Keratinocyte (primary cell): ENCODE measurements around the gene SAG. TPM values are rescaled to one million over a fixed set of nuclear protein-coding genes. Genes with fewer than 3 reads are reported as not detected.

Experiments used
- DNase-seq: peaks from one replicate; pipeline ENCODE4 v3.0.0-alpha.2; 2011; ENCODE audit warnings: low read depth, missing footprints, low spot score
- FAIRE-seq: peaks from 2 replicates; lab custom pipeline; 2011; peaks lifted over from hg19 to GRCh38; lab: Jason Lieb, UNC
- H2AFZ ChIP-seq: 2 replicates; pipeline ENCODE4 v1.6.0; 2012; ENCODE audit warnings: low read length, control low read depth, inconsistent platforms; ENCODE audit not compliant: control insufficient read depth
- H3K27ac ChIP-seq: 2 replicates; pipeline ENCODE4 v1.5.1; 2011; ENCODE audit warnings: low read length; ENCODE audit not compliant: control insufficient read depth, insufficient read depth
- H3K27me3 ChIP-seq: 3 replicates; pipeline ENCODE4 v1.6.0; 2011; ENCODE audit warnings: low read length; ENCODE audit not compliant: control insufficient read depth, insufficient read depth; ENCODE audit errors: extremely low read depth
- H3K36me3 ChIP-seq, 2 experiments: 2 replicates in 1 of 2; 3 replicates in 1 of 2; pipeline ENCODE4 v1.5.1; 2011; ENCODE audit warnings: low read length in 2 of 2, mild to moderate bottlenecking in 1 of 2; ENCODE audit not compliant: control insufficient read depth in 2 of 2, insufficient read depth in 2 of 2; ENCODE audit errors: extremely low read depth in 1 of 2
- H3K4me1 ChIP-seq: 3 replicates; pipeline ENCODE4 v1.5.1; 2011; ENCODE audit warnings: low read length; ENCODE audit not compliant: control insufficient read depth, insufficient read depth; ENCODE audit errors: extremely low read depth
- H3K4me2 ChIP-seq: 3 replicates; pipeline ENCODE4 v1.6.0; 2011; ENCODE audit warnings: low read depth, low read length; ENCODE audit not compliant: control insufficient read depth, insufficient read depth; ENCODE audit errors: extremely low read depth
- H3K4me3 ChIP-seq, 3 experiments: fragments of 200-600 bp in 1 of 3; sonication (generic) in 1 of 3; 2 replicates in 2 of 3; 3 replicates in 1 of 3; pipeline ENCODE4 v1.5.1; 2011 to 2016; ENCODE audit warnings: low read length in 3 of 3, mild to moderate bottlenecking in 3 of 3, control low read depth in 2 of 3, inconsistent platforms in 1 of 3, low read depth in 1 of 3, mixed read lengths in 1 of 3, mixed run types in 1 of 3, moderate library complexity in 1 of 3; ENCODE audit not compliant: control insufficient read depth in 2 of 3, insufficient read depth in 2 of 3; ENCODE audit errors: extremely low read depth in 1 of 3
- H3K79me2 ChIP-seq: 2 replicates; pipeline ENCODE4 v1.6.0; 2012; ENCODE audit warnings: low read length; ENCODE audit not compliant: control insufficient read depth, insufficient read depth
- H3K9ac ChIP-seq: 3 replicates; pipeline ENCODE4 v1.6.0; 2011; ENCODE audit warnings: low read length; ENCODE audit not compliant: control insufficient read depth, insufficient read depth; ENCODE audit errors: extremely low read depth
- H3K9me1 ChIP-seq: 3 replicates; pipeline ENCODE4 v1.6.0; 2011; ENCODE audit warnings: low read length; ENCODE audit not compliant: control insufficient read depth, insufficient read depth; ENCODE audit errors: extremely low read depth
- H3K9me3 ChIP-seq: 2 replicates; pipeline ENCODE4 v1.5.1; 2012; ENCODE audit warnings: low read depth, low read length; ENCODE audit not compliant: control insufficient read depth
- H4K20me1 ChIP-seq: 3 replicates; pipeline ENCODE4 v1.6.0; 2011; ENCODE audit warnings: low read length; ENCODE audit not compliant: control insufficient read depth, insufficient read depth; ENCODE audit errors: extremely low read depth
- CTCF ChIP-seq, 3 experiments: IDR thresholded peaks in 1 of 3; conservative IDR thresholded peaks in 1 of 3; optimal IDR thresholded peaks in 1 of 3; 2 replicates in 2 of 3; 3 replicates in 1 of 3; pipeline versions ENCODE3 to v1.5.1; 2011; ENCODE audit warnings: low read length in 3 of 3, mild to moderate bottlenecking in 3 of 3, moderate library complexity in 2 of 3, control low read depth in 1 of 3, inconsistent platforms in 1 of 3; ENCODE audit not compliant: insufficient read depth in 2 of 3; ENCODE audit errors: extremely low read depth in 1 of 3
- EZH2 ChIP-seq: IDR thresholded peaks from one replicate; pipeline ENCODE4 v1.6.1; 2012; ENCODE audit warnings: inconsistent platforms, mild to moderate bottlenecking, low read length, moderate library complexity
- dilution Hi-C: fragments of 300-500 bp; cut with MboI; formaldehyde crosslinking; loops from one replicate; pipeline ENCODE4 v1.7.0; 2020; ENCODE audit warnings: low sequenced_read_pairs; ENCODE audit not compliant: extremely low pct_ligation_motif_present
- polyA plus RNA-seq, 5 experiments: library from polyadenylated mRNA; depleted of rRNA in 3 of 5; stranded (reverse) in 3 of 5; stranded (forward) in 1 of 5; unstranded in 1 of 5; fragments of >200 nt; gene quantifications; 1 replicate in 1 of 5; 2 replicates in 3 of 5; 3 replicates in 1 of 5; pipeline versions ENCODE4 v1.2.1 to v1.2.3, GENCODE V29; 2011 to 2012; ENCODE audit warnings: missing spikeins in 2 of 5, low read depth in 1 of 5, low replicate concordance in 1 of 5

SAG gene
- polyA plus RNA-seq, 1 donor (not counting 4 experiments of a cell fraction or from before 2014, with no cell fraction given), result not detected

DNA sequence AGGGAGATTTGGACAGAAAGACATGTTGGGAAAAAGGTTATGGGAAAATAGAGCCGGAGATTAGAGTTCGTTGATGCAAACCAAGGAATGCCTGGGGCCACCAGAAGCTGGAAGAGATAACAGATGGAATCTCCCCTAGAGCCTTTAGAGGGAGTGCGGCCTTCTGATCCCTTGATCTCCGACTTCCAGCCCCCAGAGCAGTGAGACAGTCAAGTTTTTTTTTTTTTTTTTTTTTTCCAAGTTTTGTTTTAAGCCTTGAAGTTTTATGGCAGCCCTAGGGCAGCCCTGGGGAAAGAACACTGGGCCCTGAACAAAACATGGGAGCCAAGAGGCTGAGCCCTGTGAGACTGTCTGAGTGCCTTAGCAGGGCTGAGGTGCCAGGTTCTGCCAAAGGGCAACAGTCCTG is 53.2 kb downstream of the SAG start:
- Histone ChIP-seq H3K27me3 (no peaks in the 10 kb centered on the region), H3K9ac (no peak overlapping the region), H4K20me1 (peaks cover 2% of the 10 kb centered on the region), H3K4me3 (no peak overlapping the region), H3K9me3 (no peaks in the 10 kb centered on the region), H3K4me2 (no peak overlapping the region), H3K9me1 (no peaks in the 10 kb centered on the region), H3K36me3 (peaks cover 0 to 2% of the 10 kb centered on the region in 2 experiments), H2AFZ (no peak overlapping the region), H3K4me1 (peaks cover 7% of the 10 kb centered on the region), H3K79me2 (peaks cover 6% of the 10 kb centered on the region), H3K27ac (no peak overlapping the region)
- dilution Hi-C loops, result no loop called here
- DNase-seq (no peak), FAIRE-seq (no peak)
- TF ChIP-seq EZH2, result no peak

DNA sequence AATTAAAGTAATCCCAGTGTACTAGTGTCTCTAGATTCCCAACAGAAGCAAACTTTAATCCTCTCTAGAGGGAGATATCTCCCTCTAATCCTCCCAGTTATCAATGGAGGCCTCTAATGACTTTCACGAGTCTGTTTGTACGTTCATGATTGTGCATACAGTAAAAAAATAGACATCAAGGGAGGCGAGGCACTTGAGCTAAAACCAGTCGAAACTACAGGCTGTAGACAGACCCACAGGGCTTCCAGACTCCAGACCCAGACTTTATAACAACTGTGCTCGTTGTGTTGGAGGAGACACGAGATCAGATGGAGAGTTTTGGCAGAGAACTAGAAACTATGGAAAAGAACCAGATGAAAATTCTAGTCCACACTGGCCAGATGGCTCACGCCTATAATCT is 53.7 kb downstream of the SAG start:
- Histone ChIP-seq H3K27me3 (no peaks in the 10 kb centered on the region), H3K9me1 (no peaks in the 10 kb centered on the region), H4K20me1 (no peaks in the 10 kb centered on the region), H3K4me1 (peaks cover 1% of the 10 kb centered on the region), H3K27ac (no peak overlapping the region), H3K9ac (no peak overlapping the region), H3K4me3 (no peak overlapping the region), H2AFZ (no peak overlapping the region), H3K4me2 (no peak overlapping the region), H3K36me3 (peaks cover 0 to 2% of the 10 kb centered on the region in 2 experiments), H3K79me2 (peaks cover 4% of the 10 kb centered on the region), H3K9me3 (no peaks in the 10 kb centered on the region)
- dilution Hi-C loops, result no loop called here
- no peak for FAIRE-seq
- no peak for TF ChIP-seq EZH2
- no peak for TF ChIP-seq CTCF (optimal IDR thresholded peaks at IDR 0.05 in 1 of 3, IDR thresholded peaks at IDR 0.05 in 1 of 3, conservative IDR thresholded peaks at IDR 0.05 in 1 of 3; ENCODE audit: extremely low read depth in 1 of 3, insufficient read depth in 2 of 3, low read length in 3 of 3)
- no peak for DNase-seq

GRCh38 chr2:233362742-233363141 is 55.1 kb downstream of the SAG start:
- no peak for TF ChIP-seq EZH2
- TF ChIP-seq CTCF (optimal IDR thresholded peaks at IDR 0.05 in 1 of 3, IDR thresholded peaks at IDR 0.05 in 1 of 3, conservative IDR thresholded peaks at IDR 0.05 in 1 of 3; ENCODE audit: extremely low read depth in 1 of 3, insufficient read depth in 2 of 3, low read length in 3 of 3), result no peak
- H3K4me3 ChIP-seq, result no peak overlapping the region
- H3K27ac ChIP-seq, result no peak overlapping the region
- no peaks in the 10 kb centered on the region for H3K36me3 ChIP-seq
- H3K27me3 ChIP-seq, result no peaks in the 10 kb centered on the region
- no peak for FAIRE-seq
- H3K9ac ChIP-seq, result no peak overlapping the region
- H3K79me2 ChIP-seq, result no peaks in the 10 kb centered on the region
- H4K20me1 ChIP-seq, result no peaks in the 10 kb centered on the region
- no peak for DNase-seq
- no peak overlapping the region for H3K4me2 ChIP-seq
- no peaks in the 10 kb centered on the region for H3K9me1 ChIP-seq
- H3K4me1 ChIP-seq, result no peaks in the 10 kb centered on the region
- no peaks in the 10 kb centered on the region for H3K9me3 ChIP-seq
- dilution Hi-C loops, result no loop called here
- H2AFZ ChIP-seq, result no peak overlapping the region
